PC-9 (cell line): ENCODE measurements around the gene FOXF1.

Experiments used
- CTCF ChIP-seq: fragments of 200-600 bp; sonication (generic); conservative IDR thresholded peaks from 2 replicates; pipeline ENCODE4 v1.6.1; 2017; ENCODE audit warnings: mixed run types, antibody characterized with exemption, mild to moderate bottlenecking, moderate library complexity
- EZH2 ChIP-seq: fragments of 200-600 bp; sonication (generic); IDR thresholded peaks from 2 replicates; pipeline ENCODE4 v1.8.0; 2017; ENCODE audit warnings: antibody characterized with exemption, low read depth

GRCh38 chr16:86484240-86484639 lies 26.1 kb upstream of the FOXF1 start:
- TF ChIP-seq CTCF (no peak), EZH2 (no peak)
